Astrocyte (in vitro differentiated cells and primary cell): ENCODE results near the gene TRPM3. TPM values are rescaled to one million over a fixed set of nuclear protein-coding genes. Genes with fewer than 3 reads are reported as not detected.

Experiments used
- DNase-seq: peaks from one replicate; pipeline ENCODE4 v3.0.0-alpha.2; 2010; ENCODE audit warnings: low read depth
- FAIRE-seq: peaks from 2 replicates; lab custom pipeline; 2011; peaks lifted over from hg19 to GRCh38; lab: Jason Lieb, UNC
- H2AFZ ChIP-seq: 2 replicates; pipeline ENCODE4 v1.6.0; 2012; ENCODE audit warnings: low read depth, low read length, inconsistent platforms
- H3K27ac ChIP-seq: 2 replicates; pipeline ENCODE4 v1.5.1; 2011; ENCODE audit warnings: low read depth, low read length, inconsistent platforms
- H3K27me3 ChIP-seq: 2 replicates; pipeline ENCODE4 v1.6.0; 2011; ENCODE audit warnings: low read length, inconsistent platforms; ENCODE audit not compliant: insufficient read depth
- H3K36me3 ChIP-seq: 2 replicates; pipeline ENCODE4 v1.5.1; 2011; ENCODE audit warnings: low read length, inconsistent platforms; ENCODE audit not compliant: insufficient read depth
- H3K4me1 ChIP-seq: 2 replicates; pipeline ENCODE4 v1.5.1; 2011; ENCODE audit warnings: low read length, inconsistent platforms; ENCODE audit not compliant: insufficient read depth
- H3K4me2 ChIP-seq: 2 replicates; pipeline ENCODE4 v1.6.0; 2012; ENCODE audit warnings: low read length, inconsistent platforms
- H3K4me3 ChIP-seq: 2 replicates; pipeline ENCODE4 v1.5.1; 2011; ENCODE audit warnings: low read depth, mild to moderate bottlenecking, low read length, inconsistent platforms; ENCODE audit not compliant: insufficient read depth
- H3K79me2 ChIP-seq: 2 replicates; pipeline ENCODE4 v1.6.0; 2012; ENCODE audit warnings: mild to moderate bottlenecking, low read length, inconsistent platforms; ENCODE audit not compliant: insufficient read depth
- H3K9ac ChIP-seq: 2 replicates; pipeline ENCODE4 v1.6.0; 2012; ENCODE audit warnings: mild to moderate bottlenecking, low read length, inconsistent platforms
- H3K9me3 ChIP-seq: 2 replicates; pipeline ENCODE4 v1.5.1; 2012; ENCODE audit warnings: low read depth, mild to moderate bottlenecking, low read length, inconsistent platforms; ENCODE audit not compliant: insufficient read depth
- H4K20me1 ChIP-seq: 2 replicates; pipeline ENCODE4 v1.6.0; 2012; ENCODE audit warnings: low read length, inconsistent platforms; ENCODE audit not compliant: insufficient read depth
- H3K27ac Mint-ChIP-seq: one replicate; pipeline ENCODE4 v1.8.0; 2021; ENCODE audit warnings: mild to moderate bottlenecking, mixed read lengths; ENCODE audit not compliant: unreplicated experiment
- H3K27me3 Mint-ChIP-seq: one replicate; pipeline ENCODE4 v1.8.0; 2021; ENCODE audit warnings: low read depth, mixed read lengths; ENCODE audit not compliant: unreplicated experiment
- H3K36me3 Mint-ChIP-seq: one replicate; pipeline ENCODE4 v1.8.0; 2021; ENCODE audit warnings: low read depth, mixed read lengths; ENCODE audit not compliant: unreplicated experiment
- H3K4me1 Mint-ChIP-seq: one replicate; pipeline ENCODE4 v1.8.0; 2021; ENCODE audit warnings: low read depth, mixed read lengths; ENCODE audit not compliant: unreplicated experiment
- H3K4me3 Mint-ChIP-seq: one replicate; pipeline ENCODE4 v1.8.0; 2021; ENCODE audit warnings: mild to moderate bottlenecking, moderate library complexity, mixed read lengths; ENCODE audit not compliant: unreplicated experiment
- H3K9me3 Mint-ChIP-seq: one replicate; pipeline ENCODE4 v1.8.0; 2021; ENCODE audit warnings: mild to moderate bottlenecking, mixed read lengths; ENCODE audit not compliant: unreplicated experiment
- CTCF ChIP-seq: IDR thresholded peaks from 2 replicates; pipeline ENCODE4 v1.5.1; 2011; ENCODE audit warnings: low read depth, mild to moderate bottlenecking, inconsistent platforms, low read length, moderate library complexity; ENCODE audit not compliant: insufficient read depth
- EZH2 ChIP-seq: IDR thresholded peaks from 2 replicates; pipeline ENCODE4 v1.6.1; 2012; ENCODE audit warnings: mild to moderate bottlenecking, low read length, inconsistent platforms; ENCODE audit not compliant: insufficient read depth
- total RNA-seq: library from RNA; stranded (reverse); gene quantifications from 2 replicates; pipeline ENCODE4 v1.2.1, GENCODE V29; 2021

TRPM3 gene
- total RNA-seq, 1 donor from 2014 or later: 0.14 TPM

DNA sequence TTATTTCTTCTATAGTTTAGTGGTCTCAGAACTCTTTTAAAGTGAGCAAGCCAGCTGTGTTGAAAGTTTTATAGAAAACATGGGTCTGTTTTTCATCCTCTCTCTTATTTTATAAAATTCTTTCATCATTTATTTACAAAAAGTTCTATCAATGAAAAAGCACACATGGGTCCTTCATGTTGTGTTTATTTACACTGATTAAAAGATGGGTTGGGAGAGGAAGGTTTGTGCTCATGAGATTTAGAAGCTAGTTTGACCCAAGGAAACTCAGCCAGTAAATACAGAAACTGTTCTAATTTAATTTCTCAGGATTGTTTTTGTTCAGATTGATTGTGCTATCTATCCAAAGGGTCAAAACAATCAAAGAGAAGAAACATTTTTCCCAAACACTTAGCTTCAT is 528.2 kb downstream of the TRPM3 start:
- H3K9me3 Mint-ChIP-seq: no peaks in the 10 kb centered on the region
- no peak overlapping the region for H3K4me2 ChIP-seq
- no peak for TF ChIP-seq EZH2
- no peak for TF ChIP-seq CTCF
- no peak overlapping the region for H3K4me3 Mint-ChIP-seq
- FAIRE-seq (no peak), DNase-seq (no peak)
- no peaks in the 10 kb centered on the region for H3K36me3 ChIP-seq
- no peaks in the 10 kb centered on the region for H3K36me3 Mint-ChIP-seq
- H3K4me1 Mint-ChIP-seq: peaks cover 24% of the 10 kb centered on the region
- no peaks in the 10 kb centered on the region for H4K20me1 ChIP-seq
- H3K27ac Mint-ChIP-seq: no peak overlapping the region
- no peaks in the 10 kb centered on the region for H3K9me3 ChIP-seq
- H3K4me3 ChIP-seq: no peak overlapping the region
- no peak overlapping the region for H3K9ac ChIP-seq
- no peaks in the 10 kb centered on the region for H3K79me2 ChIP-seq
- H3K27me3 Mint-ChIP-seq: no peaks in the 10 kb centered on the region
- H2AFZ ChIP-seq: no peak overlapping the region
- H3K27ac ChIP-seq: no peak overlapping the region
- no peaks in the 10 kb centered on the region for H3K27me3 ChIP-seq
- H3K4me1 ChIP-seq: peaks cover 24% of the 10 kb centered on the region

DNA sequence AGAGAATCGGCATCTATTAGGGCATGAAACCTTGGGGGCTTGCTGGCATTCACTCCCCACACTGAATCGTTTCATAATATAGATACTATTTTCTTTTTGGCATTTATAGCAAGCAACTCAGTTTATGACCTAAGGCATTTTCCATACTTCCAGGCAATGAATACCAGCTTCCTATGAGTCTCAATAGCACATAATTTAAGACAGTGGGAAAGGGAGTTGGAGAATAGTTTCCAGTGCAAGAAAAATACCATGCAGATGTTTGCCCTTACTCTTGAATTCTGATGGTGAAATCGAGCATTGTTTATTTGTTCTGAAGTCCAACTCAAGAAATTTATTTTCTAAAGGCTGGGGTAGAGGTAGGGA is 531.1 kb downstream of the TRPM3 start:
- Histone ChIP-seq H3K9me3 (no peaks in the 10 kb centered on the region), H3K4me1 (peaks cover 46% of the 10 kb centered on the region), H3K79me2 (no peaks in the 10 kb centered on the region), H3K4me3 (no peak overlapping the region), H3K36me3 (no peaks in the 10 kb centered on the region), H2AFZ (no peak overlapping the region), H3K4me2 (peak overlapping the region; percentile 66), H3K27ac (peak overlapping the region; percentile 91), H4K20me1 (no peaks in the 10 kb centered on the region), H3K9ac (peak overlapping the region; percentile 81), H3K27me3 (no peaks in the 10 kb centered on the region)
- TF ChIP-seq CTCF (no peak), EZH2 (no peak)
- no peaks in the 10 kb centered on the region for H3K27me3 Mint-ChIP-seq
- H3K4me3 Mint-ChIP-seq: no peak overlapping the region
- peak; percentile 46 for DNase-seq
- no peak for FAIRE-seq
- no peak overlapping the region for H3K27ac Mint-ChIP-seq
- peaks cover 41% of the 10 kb centered on the region for H3K4me1 Mint-ChIP-seq
- H3K36me3 Mint-ChIP-seq: no peaks in the 10 kb centered on the region
- H3K9me3 Mint-ChIP-seq: no peaks in the 10 kb centered on the region

- H3K79me2 ChIP-seq: no peaks in the 10 kb centered on the region
- H2AFZ ChIP-seq: no peak overlapping the region
- FAIRE-seq: peak; percentile 97
- peak overlapping the region; percentile 81 for H3K9ac ChIP-seq
- DNase-seq: peak; percentile 97
- H3K4me1 ChIP-seq: peaks cover 46% of the 10 kb centered on the region
- no peak overlapping the region for H3K27ac Mint-ChIP-seq
- no peaks in the 10 kb centered on the region for H4K20me1 ChIP-seq
- peak overlapping the region; percentile 91 for H3K27ac ChIP-seq
- no peaks in the 10 kb centered on the region for H3K9me3 ChIP-seq
- H3K36me3 Mint-ChIP-seq: no peaks in the 10 kb centered on the region
- H3K4me1 Mint-ChIP-seq: peaks cover 40% of the 10 kb centered on the region
- no peaks in the 10 kb centered on the region for H3K27me3 ChIP-seq
- H3K4me2 ChIP-seq: peak overlapping the region; percentile 66
- no peaks in the 10 kb centered on the region for H3K9me3 Mint-ChIP-seq
- no peaks in the 10 kb centered on the region for H3K36me3 ChIP-seq
- TF ChIP-seq CTCF: no peak
- no peak for TF ChIP-seq EZH2
- H3K4me3 ChIP-seq: peak overlapping the region; percentile 1
- H3K4me3 Mint-ChIP-seq: no peak overlapping the region
- H3K27me3 Mint-ChIP-seq: no peaks in the 10 kb centered on the region
Observed at GRCh38 chr9:70589571-70590314, 531.7 kb downstream of the TRPM3 start.
